Measurements from ENCODE around the gene TDP2. TPM values are rescaled to one million over a fixed set of nuclear protein-coding genes. Genes with fewer than 3 reads are reported as not detected.
"Not testable (repeated sequence)": the region's sequence is repeated elsewhere in the genome, so short reads cannot be mapped to it uniquely, and the experiment has no call there.

TDP2 gene
- total and polyA plus RNA-seq, 2 donors (not counting 3 experiments of a cell fraction or from before 2014, with no cell fraction given) = 13.7 to 39.2 TPM

DNA sequence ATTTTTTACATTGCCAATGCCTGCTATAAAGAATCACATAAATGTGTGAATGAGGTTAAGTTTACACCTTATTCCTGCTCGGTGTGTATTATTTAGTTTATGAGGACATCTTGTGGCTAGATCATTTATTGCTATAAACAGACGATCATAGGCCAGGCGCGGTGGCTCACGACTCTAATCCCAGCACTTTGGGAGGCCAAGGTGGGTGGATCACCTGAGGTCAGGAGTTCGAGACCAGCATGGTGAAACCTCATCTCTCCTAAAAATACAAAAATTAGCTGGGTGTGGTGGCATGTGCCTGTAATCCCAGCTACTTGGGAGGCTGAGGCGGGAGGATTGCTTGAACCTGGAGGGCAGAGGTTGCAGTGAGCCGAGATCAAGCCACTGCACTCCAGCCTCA is 28.9 kb upstream of the TDP2 start:
- H3K4me2 ChIP-seq (ENCODE audit: insufficient read depth, low read length); H3K4me1 ChIP-seq (ENCODE audit: control insufficient read depth, extremely low read depth, insufficient read depth, low read length); H3K79me2 ChIP-seq (ENCODE audit: control insufficient read depth, insufficient read depth, low read length); BruUV-seq (replicated peaks); H2AFZ ChIP-seq (ENCODE audit: low read depth, low read length); H3K9ac ChIP-seq (replicated peaks; ENCODE audit: extremely low read depth, insufficient read depth, low read length); H3K27ac ChIP-seq (ENCODE audit: insufficient read depth, low read depth, low read length); H3K36me3 ChIP-seq (ENCODE audit: control insufficient read depth in 2 of 2, extremely low read depth in 1 of 2, insufficient read depth in 2 of 2, low read length in 2 of 2); H3K9me3 ChIP-seq (replicated peaks; ENCODE audit: control insufficient read depth, insufficient read depth, low read length); POLR2A ChIA-PET; H4K20me1 ChIP-seq (replicated peaks; ENCODE audit: control insufficient read depth, extremely low read depth, insufficient read depth, low read length); H3K27me3 ChIP-seq (ENCODE audit: control insufficient read depth in 2 of 2, insufficient read depth in 2 of 2, low read length in 2 of 2); H3K9me1 ChIP-seq (replicated peaks; ENCODE audit: control insufficient read depth, extremely low read depth, insufficient read depth, low read length); H3K4me3 ChIP-seq (replicated peaks in 1 of 3; ENCODE audit: insufficient read depth in 1 of 3, low read depth in 1 of 3, low read length in 3 of 3); dilution Hi-C loops (cut with MboI; ENCODE audit: extremely low pct_ligation_motif_present, low sequenced_read_pairs): not testable (repeated sequence)
- TF ChIP-seq, protein P1, sequence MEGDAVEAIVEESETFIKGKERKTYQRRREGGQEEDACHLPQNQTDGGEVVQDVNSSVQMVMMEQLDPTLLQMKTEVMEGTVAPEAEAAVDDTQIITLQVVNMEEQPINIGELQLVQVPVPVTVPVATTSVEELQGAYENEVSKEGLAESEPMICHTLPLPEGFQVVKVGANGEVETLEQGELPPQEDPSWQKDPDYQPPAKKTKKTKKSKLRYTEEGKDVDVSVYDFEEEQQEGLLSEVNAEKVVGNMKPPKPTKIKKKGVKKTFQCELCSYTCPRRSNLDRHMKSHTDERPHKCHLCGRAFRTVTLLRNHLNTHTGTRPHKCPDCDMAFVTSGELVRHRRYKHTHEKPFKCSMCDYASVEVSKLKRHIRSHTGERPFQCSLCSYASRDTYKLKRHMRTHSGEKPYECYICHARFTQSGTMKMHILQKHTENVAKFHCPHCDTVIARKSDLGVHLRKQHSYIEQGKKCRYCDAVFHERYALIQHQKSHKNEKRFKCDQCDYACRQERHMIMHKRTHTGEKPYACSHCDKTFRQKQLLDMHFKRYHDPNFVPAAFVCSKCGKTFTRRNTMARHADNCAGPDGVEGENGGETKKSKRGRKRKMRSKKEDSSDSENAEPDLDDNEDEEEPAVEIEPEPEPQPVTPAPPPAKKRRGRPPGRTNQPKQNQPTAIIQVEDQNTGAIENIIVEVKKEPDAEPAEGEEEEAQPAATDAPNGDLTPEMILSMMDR (IDR thresholded peaks at IDR 0.05; ENCODE audit: extremely low read depth in 1 of 2, insufficient read depth in 1 of 2, low read depth in 1 of 2, low read length in 2 of 2) = peak; percentile 20 to 24
- peak; percentile 84 for FAIRE-seq
- intact Hi-C loops (cut with micrococcal nuclease) = loop anchor here (1.0 to 10.0 kb wide), 6 partner anchors 71 to 411 kb away; no protein-coding TSS in a partner anchor
- DNase-seq (ENCODE audit: low read depth, low spot score) = peak; percentile 55
- CTCF ChIA-PET = interaction anchor here (1.0 to 8.8 kb wide), 3 partner anchors 113 to 265 kb away, joined by 3 to 124 read pairs (median 5); no protein-coding TSS in a partner anchor

DNA sequence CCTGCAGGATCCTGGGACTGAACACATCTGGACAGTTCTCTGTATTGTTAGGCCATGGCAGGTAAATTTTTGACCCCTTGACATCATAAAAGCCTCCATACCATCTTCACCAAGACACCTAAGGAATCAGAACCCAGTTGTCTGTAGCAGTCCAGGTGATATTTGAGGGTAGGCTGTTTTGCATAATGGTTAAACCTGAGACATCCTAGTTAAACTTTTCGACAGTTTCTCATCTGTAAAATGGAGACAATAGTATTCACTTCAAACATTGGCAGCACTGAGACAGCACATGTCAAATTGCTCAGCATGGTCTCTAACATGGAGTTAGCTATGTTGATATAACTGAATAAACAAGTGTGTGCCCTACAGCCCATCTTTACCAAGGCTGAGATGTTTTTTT is 27.5 kb upstream of the TDP2 start:
- Histone ChIP-seq H3K4me2 (ENCODE audit: insufficient read depth, low read length) (no peak overlapping the region), H3K79me2 (ENCODE audit: control insufficient read depth, insufficient read depth, low read length) (no peaks in the 10 kb centered on the region), H2AFZ (ENCODE audit: low read depth, low read length) (no peak overlapping the region), H3K4me1 (ENCODE audit: control insufficient read depth, extremely low read depth, insufficient read depth, low read length) (no peaks in the 10 kb centered on the region), H4K20me1 (replicated peaks; ENCODE audit: control insufficient read depth, extremely low read depth, insufficient read depth, low read length) (no peaks in the 10 kb centered on the region), H3K4me3 (replicated peaks in 1 of 3; ENCODE audit: insufficient read depth in 1 of 3, low read depth in 1 of 3, low read length in 3 of 3) (no peak overlapping the region), H3K27ac (ENCODE audit: insufficient read depth, low read depth, low read length) (no peak overlapping the region), H3K36me3 (ENCODE audit: control insufficient read depth in 2 of 2, extremely low read depth in 1 of 2, insufficient read depth in 2 of 2, low read length in 2 of 2) (no peaks in the 10 kb centered on the region), H3K9me3 (replicated peaks; ENCODE audit: control insufficient read depth, insufficient read depth, low read length) (no peaks in the 10 kb centered on the region), H3K27me3 (ENCODE audit: control insufficient read depth in 2 of 2, insufficient read depth in 2 of 2, low read length in 2 of 2) (no peaks in the 10 kb centered on the region), H3K9me1 (replicated peaks; ENCODE audit: control insufficient read depth, extremely low read depth, insufficient read depth, low read length) (no peaks in the 10 kb centered on the region), H3K9ac (replicated peaks; ENCODE audit: extremely low read depth, insufficient read depth, low read length) (no peak overlapping the region)
- no TSS peak for BruUV-seq (replicated peaks)
- ChIA-PET POLR2A (no interaction called here), CTCF (interaction anchor here (1.9 to 8.8 kb wide), 2 partner anchors 111 to 264 kb away, joined by 5 to 124 read pairs; no protein-coding TSS in a partner anchor)
- no peak for DNase-seq (ENCODE audit: low read depth, low spot score)
- TF ChIP-seq, protein P1 (IDR thresholded peaks at IDR 0.05; ENCODE audit: extremely low read depth in 1 of 2, insufficient read depth in 1 of 2, low read depth in 1 of 2, low read length in 2 of 2) = no peak
- TF ChIP-seq GATA2 (IDR thresholded peaks at IDR 0.05; ENCODE audit: insufficient read depth, insufficient read length, low read depth, low read length) = no peak
- no peak for TF ChIP-seq POLR2AphosphoS5 (IDR thresholded peaks at IDR 0.05; ENCODE audit: insufficient read depth, low read depth, low read length)
- TF ChIP-seq MYC (IDR thresholded peaks at IDR 0.05; ENCODE audit: low read depth, low read length) = no peak
- TF ChIP-seq EZH2 (IDR thresholded peaks at IDR 0.05; ENCODE audit: borderline replicate concordance, low read depth, low read length, severe bottlenecking) = no peak
- no peak for TF ChIP-seq FOS (IDR thresholded peaks at IDR 0.05; ENCODE audit: borderline replicate concordance, insufficient read depth, low read length)
- TF ChIP-seq, protein P2, sequence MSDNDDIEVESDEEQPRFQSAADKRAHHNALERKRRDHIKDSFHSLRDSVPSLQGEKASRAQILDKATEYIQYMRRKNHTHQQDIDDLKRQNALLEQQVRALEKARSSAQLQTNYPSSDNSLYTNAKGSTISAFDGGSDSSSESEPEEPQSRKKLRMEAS (IDR thresholded peaks at IDR 0.05; ENCODE audit: insufficient read depth, insufficient read length) = no peak
- TF ChIP-seq JUN (IDR thresholded peaks at IDR 0.05; ENCODE audit: borderline replicate concordance, insufficient read depth, insufficient read length, low read depth) = no peak
- TF ChIP-seq POLR2A (IDR thresholded peaks at IDR 0.05; ENCODE audit: low read depth, low read length) = no peak
- no peak for FAIRE-seq
- dilution Hi-C loops (cut with MboI; ENCODE audit: extremely low pct_ligation_motif_present, low sequenced_read_pairs) = no loop called here
- intact Hi-C loops (cut with micrococcal nuclease) = loop anchor here (2.0 to 10.0 kb wide), 3 partner anchors 73 to 409 kb away; no protein-coding TSS in a partner anchor
